PFSK-1 (cell line): Measurements from ENCODE around the gene BOD1.

Source experiments
- FOXP2 ChIP-seq: optimal IDR thresholded peaks from 2 replicates; pipeline ENCODE3; 2011; ENCODE audit warnings: borderline replicate concordance, control low read depth, inconsistent platforms; ENCODE audit not compliant: insufficient read depth; ENCODE audit errors: extremely low read length, extremely low read depth
- POLR2AphosphoS5 ChIP-seq: IDR thresholded peaks from 2 replicates; pipeline ENCODE4 v1.6.1; 2012; ENCODE audit warnings: low read depth, mild to moderate bottlenecking, control low read depth, low read length, moderate library complexity
- SIN3A ChIP-seq: IDR thresholded peaks from 2 replicates; pipeline ENCODE4 v1.6.1; 2012; ENCODE audit warnings: mild to moderate bottlenecking, low read length, moderate library complexity, borderline replicate concordance; ENCODE audit not compliant: insufficient read depth
- TAF1 ChIP-seq: IDR thresholded peaks from 2 replicates; pipeline ENCODE4 v1.6.1; 2012; ENCODE audit warnings: low read length, control low read depth, borderline replicate concordance; ENCODE audit not compliant: insufficient read depth
- TF ChIP-seq, protein P1 (sequence below), 2 experiments: IDR thresholded peaks; 2 replicates each; pipeline versions ENCODE4 v1.6.1 to v1.8.0; 2011 to 2012; ENCODE audit warnings: low read depth in 2 of 2, low read length in 2 of 2, control low read depth in 1 of 2, inconsistent platforms in 1 of 2, mild to moderate bottlenecking in 1 of 2, moderate library complexity in 1 of 2; ENCODE audit not compliant: insufficient read depth in 1 of 2

The BOD1 gene

DNA sequence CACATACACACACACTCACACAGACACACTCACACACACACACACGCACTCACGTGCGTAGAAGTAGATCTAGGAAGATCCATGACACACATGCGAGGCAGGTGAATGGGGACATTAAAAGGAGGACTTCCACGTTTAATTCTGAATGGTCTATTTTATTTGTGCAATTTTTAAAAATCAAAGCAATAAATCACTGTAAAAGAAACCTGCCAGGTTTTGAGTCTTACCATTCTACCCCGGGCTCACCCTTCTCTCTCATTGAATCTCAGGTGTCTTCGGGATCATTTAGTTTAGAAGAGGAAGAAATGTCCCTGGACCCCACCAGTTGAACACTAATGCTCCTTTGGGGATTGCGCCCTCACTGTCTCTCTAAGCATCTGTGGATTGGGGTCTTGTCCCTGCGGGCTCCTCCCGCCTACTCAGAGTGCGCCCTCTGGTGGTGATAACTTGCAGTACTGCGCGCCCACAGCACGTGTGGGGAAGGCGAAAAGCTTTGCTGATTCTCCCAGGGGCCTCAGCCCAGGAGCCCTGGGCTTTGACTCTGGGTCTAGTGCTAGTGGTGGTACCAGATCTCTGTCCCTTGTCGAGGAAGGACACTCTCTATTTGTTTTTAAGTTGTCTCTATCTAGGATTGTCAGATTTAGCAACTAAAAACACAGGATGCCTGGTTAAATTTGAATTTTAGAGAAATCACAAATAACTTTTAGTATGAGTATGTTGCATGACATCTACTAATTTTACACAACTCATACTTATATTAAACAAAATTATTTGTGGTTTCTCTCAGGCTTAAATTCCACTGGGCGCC lies 34.8 kb downstream of the BOD1 start:
- TF ChIP-seq POLR2AphosphoS5 (no peak), SIN3A (no peak), TAF1 (no peak)
- TF ChIP-seq, protein P1, sequence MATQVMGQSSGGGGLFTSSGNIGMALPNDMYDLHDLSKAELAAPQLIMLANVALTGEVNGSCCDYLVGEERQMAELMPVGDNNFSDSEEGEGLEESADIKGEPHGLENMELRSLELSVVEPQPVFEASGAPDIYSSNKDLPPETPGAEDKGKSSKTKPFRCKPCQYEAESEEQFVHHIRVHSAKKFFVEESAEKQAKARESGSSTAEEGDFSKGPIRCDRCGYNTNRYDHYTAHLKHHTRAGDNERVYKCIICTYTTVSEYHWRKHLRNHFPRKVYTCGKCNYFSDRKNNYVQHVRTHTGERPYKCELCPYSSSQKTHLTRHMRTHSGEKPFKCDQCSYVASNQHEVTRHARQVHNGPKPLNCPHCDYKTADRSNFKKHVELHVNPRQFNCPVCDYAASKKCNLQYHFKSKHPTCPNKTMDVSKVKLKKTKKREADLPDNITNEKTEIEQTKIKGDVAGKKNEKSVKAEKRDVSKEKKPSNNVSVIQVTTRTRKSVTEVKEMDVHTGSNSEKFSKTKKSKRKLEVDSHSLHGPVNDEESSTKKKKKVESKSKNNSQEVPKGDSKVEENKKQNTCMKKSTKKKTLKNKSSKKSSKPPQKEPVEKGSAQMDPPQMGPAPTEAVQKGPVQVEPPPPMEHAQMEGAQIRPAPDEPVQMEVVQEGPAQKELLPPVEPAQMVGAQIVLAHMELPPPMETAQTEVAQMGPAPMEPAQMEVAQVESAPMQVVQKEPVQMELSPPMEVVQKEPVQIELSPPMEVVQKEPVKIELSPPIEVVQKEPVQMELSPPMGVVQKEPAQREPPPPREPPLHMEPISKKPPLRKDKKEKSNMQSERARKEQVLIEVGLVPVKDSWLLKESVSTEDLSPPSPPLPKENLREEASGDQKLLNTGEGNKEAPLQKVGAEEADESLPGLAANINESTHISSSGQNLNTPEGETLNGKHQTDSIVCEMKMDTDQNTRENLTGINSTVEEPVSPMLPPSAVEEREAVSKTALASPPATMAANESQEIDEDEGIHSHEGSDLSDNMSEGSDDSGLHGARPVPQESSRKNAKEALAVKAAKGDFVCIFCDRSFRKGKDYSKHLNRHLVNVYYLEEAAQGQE (IDR thresholded peaks at IDR 0.05; ENCODE audit: insufficient read depth in 1 of 2, low read depth in 2 of 2, low read length in 2 of 2): no peak

DNA sequence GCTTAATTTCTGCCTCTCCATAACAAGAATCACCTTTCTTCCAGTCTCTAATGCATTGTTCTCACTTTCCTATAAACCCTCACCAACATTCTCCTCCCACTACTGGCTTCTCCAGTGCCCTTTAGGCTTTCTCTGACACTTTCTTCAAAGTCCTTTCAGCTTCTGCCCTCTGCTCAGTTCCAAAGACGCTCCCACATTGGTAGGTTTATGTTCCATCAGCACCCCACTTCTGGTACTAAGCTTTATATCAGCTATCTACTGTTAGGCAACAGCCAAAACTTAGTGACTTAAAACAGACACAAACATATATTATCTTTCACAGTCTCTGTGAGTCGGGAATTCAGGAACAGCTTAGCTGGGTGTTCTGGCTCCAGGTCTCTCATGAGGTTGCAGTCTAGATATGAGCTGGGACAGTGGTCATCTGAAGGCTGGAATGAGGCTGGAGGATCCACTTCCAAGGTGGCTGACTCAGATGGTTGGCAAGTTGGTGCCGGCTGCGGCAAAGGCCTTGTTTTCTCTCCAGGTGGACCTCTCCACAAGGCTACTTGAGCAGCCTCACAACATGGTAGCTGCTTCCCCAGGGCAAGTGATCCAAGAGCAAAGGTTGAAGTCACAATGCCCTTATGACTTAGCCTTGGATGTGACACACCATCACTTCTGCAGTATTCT lies 37.4 kb downstream of the BOD1 start:
- TF ChIP-seq FOXP2 (no peak), POLR2AphosphoS5 (no peak), SIN3A (no peak), TAF1 (no peak)
- TF ChIP-seq, protein P1 (IDR thresholded peaks at IDR 0.05; ENCODE audit: insufficient read depth in 1 of 2, low read depth in 2 of 2, low read length in 2 of 2): no peak

DNA sequence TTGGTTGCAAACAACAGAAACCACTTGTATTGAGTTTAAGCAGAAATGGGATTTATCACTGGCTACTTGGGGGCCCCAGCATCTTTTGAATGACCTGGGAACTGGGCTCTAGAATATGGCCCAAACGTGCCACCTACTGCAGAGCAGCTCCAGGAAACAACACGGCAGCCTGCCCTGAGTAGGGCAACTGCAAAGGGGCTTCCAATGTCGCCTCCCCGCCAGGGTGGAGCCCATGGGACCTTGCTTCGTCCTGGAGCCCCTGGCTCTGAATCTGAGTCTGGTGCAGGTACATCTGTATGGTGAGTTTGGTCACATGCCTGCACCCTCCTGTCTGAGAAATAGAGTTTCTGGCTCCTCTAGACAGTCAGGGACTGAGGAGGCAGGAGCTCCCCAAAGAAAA lies 38.6 kb downstream of the BOD1 start:
- TF ChIP-seq SIN3A (no peak), POLR2AphosphoS5 (no peak), FOXP2 (no peak), TAF1 (no peak)
- TF ChIP-seq, protein P1 (IDR thresholded peaks at IDR 0.05; ENCODE audit: insufficient read depth in 1 of 2, low read depth in 2 of 2, low read length in 2 of 2): no peak

DNA sequence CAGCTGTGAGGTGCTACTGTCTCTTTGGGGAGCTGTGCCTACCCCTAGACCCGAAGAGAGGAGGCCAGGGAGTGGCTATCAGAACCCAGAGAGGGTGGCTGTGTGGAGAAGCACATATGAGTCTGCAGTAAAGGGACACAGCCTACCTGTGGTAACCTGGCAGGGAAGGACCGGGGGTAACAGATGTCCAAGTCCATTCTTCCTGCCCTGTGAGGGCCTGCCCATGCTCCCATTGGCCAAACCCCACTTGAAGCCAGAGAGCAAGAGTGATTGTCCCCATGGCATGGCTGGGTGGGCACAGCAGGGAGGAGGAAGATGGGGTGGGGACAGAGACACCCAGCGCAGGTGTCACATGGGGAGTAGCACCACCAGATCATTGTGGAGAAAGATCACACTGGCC lies 39.3 kb downstream of the BOD1 start:
- TF ChIP-seq FOXP2 (no peak), POLR2AphosphoS5 (no peak)

DNA sequence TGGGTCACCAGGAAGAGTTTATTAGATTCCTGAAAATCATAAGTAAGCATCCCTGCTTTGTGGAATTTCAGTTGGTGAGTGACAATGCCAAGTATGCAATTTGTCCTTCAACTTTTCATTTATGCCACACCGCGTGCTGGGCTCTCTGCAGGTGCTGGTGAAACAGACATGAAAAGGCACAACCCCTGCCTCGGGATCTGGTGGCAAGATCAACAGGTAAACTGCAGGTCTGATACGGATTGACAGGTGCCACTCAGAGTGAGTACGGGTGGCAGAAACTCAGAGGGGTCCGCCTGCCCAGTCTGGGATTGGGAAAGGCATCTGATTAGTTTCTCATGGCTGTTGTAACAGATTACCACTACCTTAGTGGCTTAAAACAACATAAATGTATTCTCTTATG lies 40.5 kb downstream of the BOD1 start:
- no peak for TF ChIP-seq FOXP2
- TF ChIP-seq, protein P1 (IDR thresholded peaks at IDR 0.05; ENCODE audit: insufficient read depth in 1 of 2, low read depth in 2 of 2, low read length in 2 of 2): no peak
- TF ChIP-seq TAF1: no peak
- TF ChIP-seq POLR2AphosphoS5: no peak
- TF ChIP-seq SIN3A: no peak
